T-helper 1 cell treated with Interleukin-12 subunit alpha and Interleukin-12 subunit beta and Interleukin-4 antibody, amounts not matched to agents 30 ng/mL and 1 ng/mL, for 36 hours (primary cell): ENCODE data around the gene TMEM213. TPM values are rescaled to one million over a fixed set of nuclear protein-coding genes. Genes with fewer than 3 reads are reported as not detected.

Experiments
- intact Hi-C: fragments of 100-400 bp; cut with micrococcal nuclease; formaldehyde crosslinking; loops from one replicate; pipeline ENCODE4 v1.15.1; 2024
- total RNA-seq: library from RNA; stranded (reverse); gene quantifications from 2 replicates; pipeline ENCODE4 v1.2.3, GENCODE V29; 2022

Gene TMEM213
- total RNA-seq, 1 donor from 2014 or later: 3.7 TPM

GRCh38 chr7:138871814-138872090 is 74.0 kb downstream of the TMEM213 start:
- intact Hi-C loops: no loop called here

GRCh38 chr7:138872576-138872975 is 74.8 kb downstream of the TMEM213 start:
- intact Hi-C loops: no loop called here

- intact Hi-C loops: no loop called here
Measured at GRCh38 chr7:138873220-138873892, 75.6 kb downstream of the TMEM213 start.

GRCh38 chr7:138875794-138876193 is 78.0 kb downstream of the TMEM213 start:
- intact Hi-C loops: loop anchor here (1.0 to 2.0 kb wide), 6 partner anchors 11 to 465 kb away; partner anchors contain the start of genes FMC1, KIAA1549 and TRIM24

- intact Hi-C loops: loop anchor here (1.0 to 2.0 kb wide), 6 partner anchors 10 to 464 kb away; partner anchors contain the start of genes FMC1, KIAA1549 and TRIM24
Measured at GRCh38 chr7:138876326-138876725, 78.5 kb downstream of the TMEM213 start.

GRCh38 chr7:138878051-138878450 is 80.3 kb downstream of the TMEM213 start:
- intact Hi-C loops: no loop called here

- intact Hi-C loops: no loop called here
Measured at GRCh38 chr7:138878856-138879255, 81.1 kb downstream of the TMEM213 start.

- intact Hi-C loops: no loop called here
Measured at GRCh38 chr7:138879356-138879755, 81.6 kb downstream of the TMEM213 start.

GRCh38 chr7:138880881-138881578 is 83.2 kb downstream of the TMEM213 start:
- intact Hi-C loops: no loop called here

GRCh38 chr7:138881579-138882188 is 83.9 kb downstream of the TMEM213 start:
- intact Hi-C loops: no loop called here

- intact Hi-C loops: no loop called here
Measured at GRCh38 chr7:138882249-138882648, 84.5 kb downstream of the TMEM213 start.

- intact Hi-C loops: loop anchor here (1.0 to 5.0 kb wide), 12 partner anchors 9 to 457 kb away; partner anchors contain the start of gene UBN2
Measured at GRCh38 chr7:138885383-138886147, 87.8 kb downstream of the TMEM213 start.

- intact Hi-C loops: loop anchor here (1.0 to 5.0 kb wide), 12 partner anchors 10 to 456 kb away; partner anchors contain the start of gene UBN2
Measured at GRCh38 chr7:138886501-138886917, 88.7 kb downstream of the TMEM213 start.

- intact Hi-C loops: loop anchor here (2.0 to 5.0 kb wide), 2 partner anchors 345 to 456 kb away; partner anchors contain the start of gene UBN2
Measured at GRCh38 chr7:138887085-138887710, 89.4 kb downstream of the TMEM213 start.

Other genes with a start within 250 kb of the TMEM213 start
- gene SVOPL, start 96.6 kb upstream of the TMEM213 start, total RNA-seq: not detected in 2 replicates
- 0.25 and 0.66 TPM in 2 replicates for gene ATP6V0A4, start 202 bp downstream of the TMEM213 start, total RNA-seq
- gene KIAA1549, start 183.4 kb downstream of the TMEM213 start, total RNA-seq: 0.32 and 0.42 TPM in 2 replicates
- gene ZC3HAV1L, start 238.0 kb downstream of the TMEM213 start, total RNA-seq: 21.2 and 21.4 TPM in 2 replicates